GM18508 (cell line): ENCODE measurements around the gene RPS6KA2.
"Not testable (repeated sequence)": the region's sequence is repeated elsewhere in the genome, so short reads cannot be mapped to it uniquely, and the experiment has no call there.

Experiments
- ATAC-seq: cut with Tn5 transposase; IDR thresholded peaks from one replicate; pipeline ENCODE4 v1.9.1; 2021; ENCODE audit warnings: moderate number of reproducible peaks; ENCODE audit not compliant: insufficient read depth, unreplicated experiment

The RPS6KA2 gene

DNA sequence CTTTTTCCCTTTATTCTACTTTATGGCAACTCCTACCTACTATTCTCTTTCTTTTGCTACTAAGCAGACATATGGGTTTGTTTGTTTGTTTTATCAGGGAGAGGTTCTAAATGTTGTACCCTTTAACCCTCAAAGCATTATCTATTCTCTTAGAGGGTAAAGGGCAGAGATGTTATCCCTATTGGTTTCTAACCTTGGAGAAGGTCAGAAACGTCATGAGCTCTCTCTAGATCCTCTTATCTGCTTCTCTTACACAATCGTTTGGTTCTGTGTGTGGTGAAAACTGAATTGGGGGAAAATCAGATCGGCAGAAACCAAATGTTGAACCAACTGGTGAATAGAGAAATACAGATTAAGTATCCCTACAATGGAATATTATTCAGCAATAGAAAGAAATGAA lies 237.9 kb downstream of the RPS6KA2 start:
- ATAC-seq, result no peak

- ATAC-seq, result no peak
Observed at GRCh38 chr6:166388290-166389004, 238.6 kb downstream of the RPS6KA2 start.

DNA sequence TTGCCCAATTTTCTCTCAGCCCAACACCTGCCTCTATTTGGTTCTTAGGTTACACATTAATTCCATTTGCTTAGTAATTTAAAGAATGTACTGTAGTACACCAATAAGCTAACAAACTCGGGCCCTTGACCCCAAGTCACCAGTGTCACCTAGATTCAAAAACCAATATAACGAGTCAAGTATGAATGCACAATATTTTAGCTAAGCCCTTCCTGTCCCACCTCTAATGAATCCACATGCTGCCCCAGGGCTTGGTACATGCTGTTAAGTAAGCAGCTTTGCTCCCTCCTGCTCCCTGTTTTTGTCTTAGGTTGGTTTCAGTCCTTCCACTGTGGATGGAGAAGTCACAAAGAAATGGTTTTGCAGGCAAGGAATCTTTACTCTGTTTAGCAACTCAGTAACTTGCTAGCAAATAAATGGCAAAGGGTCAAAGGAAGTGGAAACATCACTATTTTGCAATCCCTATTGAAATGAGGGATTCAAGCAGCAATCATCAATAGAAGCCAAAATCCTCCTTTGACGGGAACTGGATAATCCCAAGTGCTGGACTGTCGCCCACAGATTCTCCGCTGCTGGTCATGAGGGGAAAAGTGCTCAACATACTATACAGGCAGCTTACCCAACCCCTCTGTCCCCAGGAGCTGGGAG lies 239.3 kb downstream of the RPS6KA2 start:
- ATAC-seq, result no peak

DNA sequence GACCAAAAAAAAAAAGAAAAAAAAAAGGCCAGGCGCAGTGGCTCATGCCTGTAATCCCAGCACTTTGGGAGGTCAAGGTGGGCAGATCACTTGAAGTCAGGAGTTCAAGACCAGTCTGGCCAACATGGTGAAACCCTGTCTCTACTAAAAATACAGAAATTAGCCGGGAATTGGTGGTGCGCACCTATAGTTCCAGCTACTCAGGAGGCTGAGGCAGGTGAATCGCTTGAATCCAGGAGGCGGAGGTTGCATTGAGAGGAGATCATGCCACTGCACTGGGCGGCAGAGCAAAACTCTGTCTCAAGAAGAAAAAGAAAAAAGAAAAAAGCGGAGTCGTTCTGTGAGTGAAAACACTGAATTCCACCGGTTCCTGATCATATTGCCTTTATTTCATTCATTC lies 240.0 kb downstream of the RPS6KA2 start:
- not testable (repeated sequence) for ATAC-seq

DNA sequence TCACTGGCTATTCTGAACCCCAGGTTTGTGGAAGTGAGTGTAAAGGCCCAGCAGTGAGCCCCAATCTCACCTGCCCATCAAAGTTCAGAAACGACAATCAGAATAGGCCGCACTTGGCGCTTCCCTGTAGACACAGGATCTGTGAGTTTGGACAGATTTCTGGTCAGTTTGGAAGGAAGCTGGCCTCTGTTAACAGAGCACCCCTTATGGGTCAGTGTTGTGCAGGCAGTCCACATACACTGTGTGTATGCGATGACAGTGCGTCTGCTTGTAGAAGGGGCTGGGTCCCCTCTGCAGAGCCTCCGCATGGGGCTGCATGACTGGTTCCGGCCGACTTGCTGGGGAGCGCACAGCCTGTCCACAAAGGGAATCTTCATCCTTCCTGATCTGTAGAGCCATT lies 240.9 kb downstream of the RPS6KA2 start:
- no peak for ATAC-seq

DNA sequence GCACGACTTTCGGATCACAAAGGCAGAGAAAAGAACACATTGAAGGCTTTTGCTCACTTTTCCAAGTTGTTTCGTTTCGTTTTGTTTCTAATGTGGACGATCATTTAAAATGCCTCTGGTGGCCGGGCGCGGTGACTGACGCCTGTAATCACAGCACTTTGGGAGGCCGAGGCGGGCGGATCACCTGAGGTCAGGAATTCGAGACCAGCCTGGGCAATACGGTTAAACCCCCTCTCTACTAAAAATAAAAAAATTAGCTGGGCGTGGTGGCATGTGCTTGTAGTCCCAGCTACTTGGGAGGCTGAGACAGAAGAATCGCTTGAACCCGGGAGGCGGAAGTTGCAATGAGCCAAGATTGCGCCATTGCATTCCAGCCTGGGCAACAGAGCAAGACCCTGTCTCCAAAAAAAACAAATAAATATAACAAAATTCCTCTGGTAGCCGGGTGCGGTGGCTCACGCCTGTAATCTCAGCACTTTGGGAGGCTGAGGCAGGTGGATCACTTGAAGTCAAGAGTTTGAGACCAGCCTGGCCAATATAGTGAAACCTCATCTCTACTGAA lies 243.2 kb downstream of the RPS6KA2 start:
- ATAC-seq, result peak; percentile 2

DNA sequence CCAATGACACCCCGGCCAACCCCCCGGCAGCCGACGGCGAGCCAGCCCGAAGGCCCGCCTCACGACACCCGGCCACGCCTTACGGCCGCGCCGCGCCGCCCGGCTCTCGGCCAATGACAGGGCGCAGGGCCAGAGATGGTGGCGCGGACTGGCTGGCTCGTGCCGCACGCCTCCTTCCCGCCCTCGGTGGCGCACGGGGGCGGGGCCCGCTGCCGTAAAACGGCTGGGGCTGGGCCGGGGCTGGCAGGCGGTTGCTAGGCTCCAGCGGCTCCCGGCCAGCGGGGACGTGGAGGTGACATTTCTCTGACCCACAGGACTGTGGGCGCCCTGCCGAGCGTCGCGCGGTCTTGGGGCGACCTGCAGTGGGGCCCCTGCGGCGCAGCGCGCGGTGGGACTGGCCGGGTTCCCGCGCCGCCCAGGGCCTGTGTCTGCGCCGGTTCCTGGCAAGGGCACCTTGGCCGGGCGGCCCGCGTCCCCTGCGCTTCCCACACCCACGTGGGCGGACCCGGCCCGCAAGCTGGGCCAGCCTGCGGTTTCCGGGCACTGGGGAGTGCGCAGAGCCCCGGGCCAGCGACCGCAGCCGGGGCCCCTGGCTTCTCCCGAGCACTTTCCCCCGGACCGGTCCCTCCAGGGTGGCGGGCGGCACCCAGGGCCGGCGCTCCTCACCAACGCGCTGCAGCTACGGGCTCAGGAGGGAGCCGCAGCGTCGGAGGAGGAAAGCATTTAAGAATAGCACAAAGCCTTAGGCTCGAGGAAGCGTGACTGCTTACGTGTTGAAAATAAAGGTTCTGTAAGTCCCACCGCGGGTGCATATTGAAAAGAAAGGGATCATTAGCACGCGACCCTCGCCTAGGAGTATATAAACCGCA lies 243.9 kb downstream of the RPS6KA2 start, which contains the start of gene MPC1:
Gene MPC1 (minus strand): TSS at position 8 of the 869 bp plus-strand sequence. CDS start 64 bp downstream, outside the sequence.
- ATAC-seq, result peak; percentile 68

GRCh38 chr6:166382500-166382932 lies 244.5 kb downstream of the RPS6KA2 start:
- ATAC-seq, result no peak

DNA sequence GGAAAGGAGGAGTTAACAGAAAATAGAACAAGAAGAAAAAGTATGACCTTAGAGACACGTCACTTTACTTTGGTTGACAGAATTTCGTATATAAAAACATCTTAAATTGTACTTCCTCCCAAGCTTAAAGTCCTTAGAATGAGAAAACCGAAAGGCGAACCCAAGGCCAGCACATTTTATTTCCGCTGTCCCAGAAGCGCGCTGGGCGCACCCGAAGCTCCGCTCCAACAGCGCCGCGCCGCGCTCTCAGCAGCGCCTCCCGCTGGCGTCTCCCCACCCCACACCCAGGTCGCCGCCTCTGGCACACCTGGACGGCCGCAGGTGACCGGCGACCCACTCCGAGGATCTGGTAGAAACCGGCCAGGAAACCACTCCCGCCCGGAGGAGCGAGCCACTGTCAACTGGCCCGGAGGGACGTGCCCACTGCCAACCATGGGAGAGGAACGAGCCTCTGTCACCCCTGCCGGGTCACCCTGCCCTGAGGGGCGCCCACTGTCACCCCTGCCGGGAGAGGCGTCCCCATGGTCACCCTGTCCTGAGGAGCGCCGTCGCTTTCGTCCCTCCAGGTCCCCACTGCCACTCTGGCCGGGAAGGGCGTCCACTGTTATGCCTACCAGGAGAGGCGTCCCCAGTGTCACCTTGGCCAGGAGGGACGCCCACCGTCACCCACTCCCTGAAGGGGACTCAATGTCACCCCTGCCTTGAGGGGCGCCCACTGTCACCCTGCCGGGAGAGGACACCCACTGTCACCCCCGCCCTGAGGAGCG lies 245.1 kb downstream of the RPS6KA2 start:
- ATAC-seq, result peak; percentile 31

GRCh38 chr6:166381381-166381732 lies 245.7 kb downstream of the RPS6KA2 start:
- no peak for ATAC-seq

GRCh38 chr6:166379800-166380199 lies 247.3 kb downstream of the RPS6KA2 start:
- ATAC-seq, result no peak

DNA sequence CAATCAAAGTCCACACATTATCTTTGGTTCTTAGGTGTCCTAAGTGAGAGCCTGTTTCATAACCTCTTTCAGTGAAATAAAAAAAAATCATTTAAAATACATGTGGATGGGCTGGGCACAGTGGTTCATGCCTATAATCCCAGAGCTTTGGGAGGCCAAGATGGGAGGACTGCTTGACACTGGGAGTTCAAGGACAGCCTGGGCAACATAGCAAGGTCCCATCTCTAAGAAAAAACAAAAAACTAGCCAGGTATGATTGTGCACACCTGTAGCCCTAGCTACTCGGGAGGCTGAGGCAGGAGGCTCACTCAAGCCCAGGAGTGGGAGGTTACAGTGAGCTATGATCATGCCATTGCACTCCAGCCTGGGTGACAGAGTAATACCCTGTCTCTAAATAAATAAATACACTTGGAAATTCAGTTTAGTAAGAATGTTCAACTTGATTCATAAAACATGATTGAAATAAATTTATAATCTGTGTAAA lies 247.9 kb downstream of the RPS6KA2 start:
- no peak for ATAC-seq

DNA sequence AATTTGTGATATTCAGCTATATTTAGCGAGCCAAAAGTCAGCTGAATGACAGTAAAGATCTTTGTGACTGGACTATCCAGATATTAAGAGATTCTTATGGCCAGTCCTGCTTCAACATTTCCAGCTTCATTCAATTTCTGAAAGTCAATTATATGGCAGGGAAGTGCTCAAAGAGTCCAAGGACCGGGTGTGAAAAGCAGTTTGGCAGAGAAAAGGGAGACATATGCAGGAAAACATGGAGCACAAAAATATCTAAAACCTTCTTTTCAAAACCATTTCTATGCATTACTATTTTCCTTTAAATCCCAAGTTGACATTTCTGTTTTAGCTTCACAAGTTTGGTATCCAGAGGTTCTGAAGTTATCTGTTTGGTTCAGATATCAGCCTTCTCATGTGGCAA lies 249.3 kb downstream of the RPS6KA2 start:
- ATAC-seq, result no peak

DNA sequence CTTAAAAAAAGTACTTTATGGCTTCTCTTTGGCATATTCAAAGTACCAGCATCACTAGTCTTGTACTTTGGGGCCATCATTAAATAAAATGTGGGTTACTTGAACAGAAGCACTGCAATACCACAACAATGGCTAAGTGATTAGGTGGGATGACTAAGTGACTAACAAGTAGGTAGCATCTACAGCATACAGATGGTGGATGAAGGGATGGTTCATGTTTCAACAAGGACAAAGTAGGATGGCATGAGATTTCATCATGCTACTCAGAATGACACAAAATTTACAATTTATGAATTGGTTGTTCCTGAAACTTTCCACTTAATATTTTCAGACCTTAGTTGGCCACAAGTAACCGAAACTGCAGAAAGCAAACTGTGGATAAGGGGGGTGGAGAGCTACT lies 252.0 kb downstream of the RPS6KA2 start:
- no peak for ATAC-seq

DNA sequence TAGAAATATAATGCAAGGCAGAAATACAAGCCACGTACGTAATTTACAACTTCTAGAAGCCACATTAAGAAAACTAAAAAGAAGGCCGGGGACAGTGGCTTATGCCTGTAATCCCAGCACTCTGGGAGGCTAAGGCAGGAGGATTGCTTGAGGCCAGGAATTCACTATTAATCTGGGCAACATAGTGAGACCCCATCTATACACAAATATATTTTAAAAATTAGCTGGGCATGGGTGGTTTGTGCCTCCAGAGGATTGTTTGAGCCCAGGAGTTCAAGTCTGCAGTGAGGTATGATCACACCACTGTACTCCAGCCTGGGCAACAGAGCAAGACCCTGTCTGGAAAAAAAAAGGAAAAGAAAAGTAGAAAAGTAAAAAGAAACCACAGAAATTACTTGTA lies 256.6 kb downstream of the RPS6KA2 start:
- ATAC-seq, result no peak

DNA sequence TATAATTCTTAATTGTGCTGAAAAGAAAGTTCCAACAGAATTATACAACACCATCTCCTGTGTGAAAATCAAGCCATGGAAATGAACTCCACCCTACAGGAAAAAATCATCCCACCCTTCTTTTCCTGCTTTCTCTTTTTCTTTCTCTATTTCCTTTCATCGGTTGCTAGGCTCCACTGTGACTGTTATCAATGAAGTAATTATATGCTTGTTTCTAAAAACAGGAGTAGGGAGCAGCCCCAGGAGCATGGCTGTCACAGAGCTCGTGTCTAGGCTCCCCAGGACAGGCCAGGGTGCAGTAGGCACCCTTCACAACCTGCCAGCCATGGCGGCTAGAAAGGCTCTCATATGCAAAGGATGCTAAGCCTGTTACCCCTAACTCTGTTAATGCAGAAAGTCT lies 257.3 kb downstream of the RPS6KA2 start:
- no peak for ATAC-seq

GRCh38 chr6:166366921-166367320 lies 260.1 kb downstream of the RPS6KA2 start:
- no peak for ATAC-seq

DNA sequence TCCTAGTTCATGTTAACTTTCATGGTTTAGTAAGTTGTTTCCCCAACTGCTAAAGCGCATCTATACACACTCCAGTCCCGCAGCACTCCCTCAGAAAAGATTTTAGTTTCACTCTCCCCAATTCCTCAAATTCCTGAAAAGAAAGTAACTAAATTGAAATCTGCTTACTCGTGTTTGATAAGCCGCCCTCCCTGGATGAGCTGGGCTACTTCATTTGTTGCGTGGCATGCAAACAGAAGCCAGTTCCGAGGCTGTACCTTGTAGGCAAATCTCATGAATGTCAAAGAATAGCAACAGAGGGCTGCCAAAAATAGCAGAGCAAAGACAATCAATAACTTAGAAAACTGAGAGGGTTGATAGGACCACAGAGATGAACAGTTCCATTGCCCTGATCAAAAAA lies 261.2 kb downstream of the RPS6KA2 start:
- ATAC-seq, result no peak

GRCh38 chr6:166365221-166365620 lies 261.8 kb downstream of the RPS6KA2 start:
- no peak for ATAC-seq

DNA sequence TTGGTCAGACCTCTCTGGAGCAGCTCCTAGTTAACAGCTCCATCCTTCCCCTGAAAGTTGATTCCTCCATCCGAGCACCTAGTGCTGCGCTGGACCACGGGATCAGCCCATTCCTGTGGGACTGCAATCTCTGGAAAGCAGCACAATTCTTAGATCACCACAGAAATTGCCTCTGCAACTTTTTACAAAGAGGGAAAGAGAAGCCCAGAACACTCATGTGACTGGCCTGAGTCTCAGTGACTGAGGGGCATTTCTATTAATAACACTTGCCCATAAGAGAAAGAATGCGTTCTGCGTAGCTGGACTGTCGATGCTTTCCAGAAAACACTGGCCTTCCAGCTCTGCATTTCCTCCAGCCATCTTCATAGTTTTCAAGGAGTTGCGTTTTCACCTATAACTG lies 262.6 kb downstream of the RPS6KA2 start:
- ATAC-seq, result no peak
